HepG2 (cell line): ENCODE data around the gene CNKSR3.

ENCODE experiments used
- CBFB ChIP-seq: sonication (generic); formaldehyde crosslinking; IDR thresholded peaks from 2 replicates; pipeline ENCODE4 v1.4.0; 2020; ENCODE audit warnings: missing genetic modification reagents
- ELF4 ChIP-seq: sonication (generic); formaldehyde crosslinking; IDR thresholded peaks from 2 replicates; pipeline ENCODE4 v1.5.0; 2020; ENCODE audit warnings: missing genetic modification reagents, mild to moderate bottlenecking, moderate library complexity, borderline replicate concordance
- EZH2 ChIP-seq: conservative IDR thresholded peaks from 2 replicates; pipeline ENCODE4 v1.6.1; 2012; ENCODE audit warnings: mild to moderate bottlenecking, low read depth, low read length, moderate library complexity
- KLF15 ChIP-seq: sonication (generic); formaldehyde crosslinking; IDR thresholded peaks from 2 replicates; pipeline ENCODE4 v1.8.1; 2023; ENCODE audit warnings: borderline replicate concordance, mild to moderate bottlenecking, inconsistent platforms, missing genetic modification reagents, mixed read lengths
- NCOR1 ChIP-seq: fragments of 200-600 bp; sonication (generic); IDR thresholded peaks from 2 replicates; pipeline ENCODE4 v1.7.0; 2017; ENCODE audit warnings: antibody characterized with exemption, low read length, borderline replicate concordance
- PAF1 ChIP-seq: IDR thresholded peaks from 2 replicates; pipeline ENCODE4 v1.6.1; 2016; ENCODE audit warnings: missing genetic modification reagents, missing compliant biosample characterization
- SUZ12 ChIP-seq: fragments of 150-350 bp; IDR thresholded peaks from 2 replicates; pipeline ENCODE4 v1.6.1; 2014; ENCODE audit warnings: low read depth, low read length
- ZNF746 ChIP-seq: sonication (generic); formaldehyde crosslinking; IDR thresholded peaks from 2 replicates; pipeline ENCODE4 v1.8.0; 2022; ENCODE audit warnings: mild to moderate bottlenecking, missing genetic modification reagents

DNA sequence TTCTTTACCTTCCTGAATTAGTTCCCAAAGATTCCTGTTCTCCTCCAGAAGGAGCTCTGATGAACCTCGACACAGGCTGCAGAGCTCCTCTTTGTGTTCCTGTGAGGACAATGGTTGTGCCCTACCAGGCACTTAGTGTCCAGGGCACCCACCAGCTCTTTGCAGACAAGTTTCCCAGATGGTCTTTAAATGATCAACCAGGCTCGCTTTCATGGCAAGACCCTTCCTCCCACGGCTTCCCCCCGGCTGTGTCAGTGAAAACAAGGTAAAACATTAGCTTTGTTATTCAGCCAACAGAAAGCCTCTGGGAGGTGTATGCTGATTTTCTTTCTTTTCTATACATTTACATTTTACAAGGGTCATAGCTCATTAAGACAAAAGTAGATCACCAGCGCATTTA lies 32.3 kb upstream of the CNKSR3 start:
- TF ChIP-seq EZH2 (no peak), CBFB (no peak), SUZ12 (no peak), PAF1 (CRISPR knock-in tag) (no peak), KLF15 (no peak), ZNF746 (CRISPR knock-in tag) (no peak), NCOR1 (no peak), ELF4 (CRISPR knock-in tag) (no peak)
